ENCODE results near the gene NWD2. TPM values are rescaled to one million over a fixed set of nuclear protein-coding genes. Genes with fewer than 3 reads are reported as not detected.
A peak's percentile ranks its signal among the peaks of the same experiment; 100 is the strongest.

The NWD2 gene
- polyA plus RNA-seq, 3 donors = 0.11 to 0.25 (median 0.18) TPM

DNA sequence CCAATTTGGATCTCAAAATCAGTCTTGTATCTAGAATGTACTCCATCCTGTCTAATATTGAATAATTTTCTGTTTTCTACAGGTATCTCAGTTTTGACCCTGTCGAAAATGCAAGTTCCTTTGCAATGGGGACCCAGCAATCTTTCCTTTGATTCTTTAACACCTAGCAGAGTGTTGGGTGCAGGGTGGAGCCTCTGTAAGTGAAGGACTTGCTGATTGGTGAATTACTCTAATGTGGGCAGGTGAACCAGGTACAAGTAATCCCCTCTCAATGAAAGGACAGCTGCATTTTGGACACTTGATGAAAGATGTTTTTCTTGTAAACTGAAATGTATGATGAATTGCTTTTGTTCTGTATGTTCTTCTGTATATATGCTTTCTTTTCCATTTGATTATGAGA, 54.9 kb downstream of the NWD2 start:
- no peak for DNase-seq (ENCODE audit: low read depth in 3 of 3, low spot score in 2 of 3)

DNA sequence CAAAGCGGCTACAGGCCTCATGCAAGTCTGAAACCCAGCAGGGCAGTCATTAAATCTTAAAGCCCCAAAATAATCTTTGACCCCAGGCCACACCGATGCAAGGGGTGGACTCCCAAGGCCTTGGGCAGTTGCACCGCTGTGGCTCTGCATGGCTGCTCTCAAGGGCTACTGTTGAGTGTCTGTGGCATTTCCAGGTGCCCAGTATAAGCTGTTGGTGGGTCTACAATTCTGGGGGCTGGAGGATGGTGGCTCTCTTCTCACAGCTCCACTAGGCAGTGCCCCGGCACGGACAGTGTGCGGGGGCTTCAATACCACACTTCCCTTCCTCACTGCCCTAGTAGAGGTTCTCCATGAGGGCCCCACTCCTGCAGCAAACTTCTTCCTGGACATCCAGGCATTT, 60.1 kb downstream of the NWD2 start:
- no peak for DNase-seq (ENCODE audit: low read depth in 3 of 3, low spot score in 2 of 3)

DNA sequence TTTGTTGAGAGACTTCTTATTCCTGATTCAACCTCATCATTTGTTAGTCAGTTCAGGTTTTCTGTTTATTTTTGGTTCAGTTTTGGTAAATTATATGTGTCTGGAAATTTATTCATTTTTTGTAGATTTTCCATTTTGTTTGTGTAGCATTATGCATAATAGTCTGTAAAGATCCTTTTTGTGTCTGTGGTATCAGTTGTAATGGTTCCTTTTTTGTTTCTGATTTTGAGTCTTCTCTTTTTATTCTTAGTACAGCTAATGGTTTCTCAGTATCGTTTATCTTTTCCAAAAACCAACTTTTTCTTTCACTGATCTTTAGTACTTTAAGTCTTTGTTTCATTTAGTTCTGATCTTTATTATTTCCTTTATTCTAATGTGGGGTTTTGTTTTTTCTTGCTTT, 61.4 kb downstream of the NWD2 start:
- no peak for DNase-seq (ENCODE audit: low read depth in 3 of 3, low spot score in 2 of 3)

DNA sequence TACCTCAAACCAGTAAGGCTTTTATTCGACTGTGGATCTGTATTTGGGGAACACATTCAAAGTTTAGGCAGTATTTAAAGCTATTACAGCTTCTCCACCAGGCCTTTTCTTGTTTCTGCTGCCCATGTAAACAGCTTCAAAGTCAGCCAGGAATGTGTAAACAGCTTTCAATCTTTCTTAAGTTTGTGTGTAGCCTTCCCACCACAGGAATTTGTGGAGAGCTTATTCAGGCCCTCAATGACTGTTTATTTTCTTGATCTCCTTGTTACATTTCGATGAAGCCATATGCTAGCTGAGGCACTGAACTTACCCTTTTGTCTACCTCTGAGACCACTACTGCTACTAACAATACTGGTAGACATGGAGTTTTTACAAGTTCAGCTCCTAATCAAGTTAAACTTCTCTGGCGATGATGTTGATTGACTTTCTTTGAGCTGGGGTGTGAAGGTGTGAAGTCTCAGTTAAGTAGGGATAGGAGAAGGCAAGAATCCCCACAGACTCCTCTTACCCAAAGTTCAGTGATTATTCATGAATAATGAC, 72.6 kb downstream of the NWD2 start:
- no peak for DNase-seq (ENCODE audit: low read depth in 3 of 3, low spot score in 2 of 3)

DNA sequence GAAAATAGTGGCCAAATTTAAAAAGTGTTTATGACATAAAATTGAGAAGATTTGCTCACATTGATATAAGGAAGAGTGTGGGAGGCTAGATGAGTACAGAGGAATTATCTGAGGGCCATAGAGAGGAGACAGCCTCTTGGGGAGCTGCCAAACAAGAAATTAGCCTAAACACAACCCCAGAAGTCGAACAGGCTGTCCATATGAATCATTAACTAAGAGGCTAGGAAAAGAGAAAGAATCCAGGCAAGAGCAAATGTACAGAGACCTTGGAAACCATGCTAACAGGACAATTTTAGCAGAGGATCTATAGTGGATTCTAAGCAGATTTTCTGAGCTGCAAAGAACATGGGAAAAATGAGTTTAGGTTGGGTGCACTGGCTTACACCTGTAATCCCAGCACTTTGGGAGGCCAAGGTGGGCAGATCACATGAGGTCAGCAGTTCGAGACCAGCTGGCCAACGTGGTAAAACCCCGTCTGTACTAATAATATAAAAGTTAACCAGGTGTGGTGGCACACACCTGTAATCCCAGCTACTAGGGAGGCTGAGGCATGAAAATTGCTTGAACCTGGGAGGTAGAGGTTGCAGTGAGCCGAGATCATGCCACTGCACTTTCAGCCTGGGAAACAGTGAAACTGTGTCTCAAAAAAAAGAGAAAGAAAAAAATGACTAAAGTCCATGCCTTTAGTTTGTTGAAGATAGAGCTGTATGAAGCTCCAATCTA, 76.1 kb downstream of the NWD2 start:
- DNase-seq (ENCODE audit: low read depth in 3 of 3, low spot score in 2 of 3) = no peak

DNA sequence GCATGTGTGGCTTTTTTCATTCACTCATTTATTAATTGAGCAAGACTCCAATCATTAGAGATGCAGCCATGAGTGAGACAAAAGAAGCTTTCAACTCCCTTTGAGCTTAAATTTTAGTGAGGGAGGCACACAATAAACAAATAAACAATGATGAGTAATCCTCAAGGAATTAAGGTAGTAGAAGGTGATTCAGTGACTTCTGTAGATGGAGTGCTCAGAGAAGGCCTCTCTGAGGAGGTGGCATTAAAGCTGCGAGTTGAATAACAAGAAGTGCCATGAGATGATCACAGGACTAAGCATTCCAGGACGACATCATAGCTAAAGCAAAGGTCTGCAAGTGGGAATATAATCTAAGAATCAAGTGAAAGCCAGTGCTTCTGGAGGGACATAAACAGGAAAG, 77.6 kb downstream of the NWD2 start:
- DNase-seq (ENCODE audit: low read depth in 3 of 3, low spot score in 2 of 3) = no peak

DNA sequence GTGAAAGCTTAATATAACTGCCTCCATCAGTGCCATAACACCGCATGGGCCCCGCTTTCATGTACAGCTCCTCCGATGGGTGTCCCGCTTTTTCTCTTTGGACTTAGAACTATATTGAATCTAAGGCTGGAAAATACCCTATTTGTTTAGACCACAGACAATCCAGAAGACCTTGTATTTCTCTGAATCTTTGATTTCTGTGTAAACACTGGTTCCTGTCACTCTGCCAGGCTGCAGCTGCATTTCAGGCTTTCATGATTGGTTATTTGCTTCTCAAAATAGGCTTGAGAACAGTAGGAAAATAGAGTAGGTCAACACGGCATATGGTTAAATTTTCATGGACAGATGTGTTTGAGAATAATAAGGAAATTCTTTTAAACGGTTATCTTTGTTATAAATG, 80.0 kb downstream of the NWD2 start:
- no peak for DNase-seq (ENCODE audit: low read depth in 3 of 3, low spot score in 2 of 3)

DNA sequence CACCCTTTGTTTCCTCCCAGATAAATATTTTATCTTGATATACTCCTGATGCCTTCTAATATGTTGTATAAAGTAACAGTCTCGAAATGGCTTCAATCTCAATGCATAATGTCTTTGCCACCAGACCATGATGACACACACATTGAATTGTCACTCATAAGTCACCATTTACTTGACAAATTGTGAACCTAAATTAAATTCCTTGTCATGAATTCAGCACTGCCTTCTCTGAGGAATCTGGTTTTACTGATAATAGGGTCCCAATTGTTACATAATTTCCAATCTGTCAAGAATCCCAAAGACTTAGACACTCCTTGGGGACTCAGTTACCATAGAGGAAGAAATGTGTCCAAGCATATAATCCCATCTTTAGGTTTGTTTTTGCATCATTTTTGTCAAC, 82.3 kb downstream of the NWD2 start:
- no peak for DNase-seq (ENCODE audit: low read depth in 3 of 3, low spot score in 2 of 3)

DNA sequence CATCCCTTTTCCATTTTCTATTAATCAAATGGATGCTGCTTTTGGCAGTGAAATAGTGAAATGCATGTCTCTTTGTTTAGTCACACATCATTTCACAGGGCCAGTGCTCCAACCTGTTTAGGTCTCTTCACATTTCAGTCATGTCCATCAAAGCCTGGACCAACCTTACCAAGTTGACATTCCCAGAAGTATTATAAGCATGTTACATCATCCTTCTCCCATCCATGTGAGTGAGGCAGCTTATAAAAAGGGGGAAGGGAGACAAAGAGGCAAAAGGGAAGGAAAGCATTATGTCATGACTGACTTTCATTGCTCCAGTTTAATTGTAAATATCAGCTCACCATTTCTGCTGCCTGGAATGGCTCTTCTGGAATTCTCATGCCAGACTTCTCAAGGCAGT, 94.4 kb downstream of the NWD2 start:
- no peak for DNase-seq (ENCODE audit: low read depth in 3 of 3, low spot score in 2 of 3)

DNA sequence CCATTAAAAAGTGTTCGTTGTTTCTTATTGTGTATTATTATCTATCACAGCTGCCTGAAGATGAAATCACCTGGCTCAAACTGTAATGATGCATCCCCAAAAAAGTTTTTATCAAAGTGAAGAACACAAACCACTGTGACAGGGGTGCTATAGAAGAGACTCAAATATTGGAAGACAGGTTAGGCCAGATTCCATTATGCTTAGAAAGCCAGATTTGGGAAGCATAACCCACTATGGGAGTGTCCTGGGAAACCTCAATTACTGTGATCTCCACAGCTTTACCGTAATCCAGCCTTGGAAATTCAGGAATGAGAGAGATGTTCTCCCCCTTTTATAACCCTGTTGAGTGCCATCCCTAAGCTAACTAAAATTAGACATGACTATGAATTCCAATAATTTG, 114.2 kb downstream of the NWD2 start:
- DNase-seq (ENCODE audit: low read depth in 3 of 3, low spot score in 2 of 3) = no peak

DNA sequence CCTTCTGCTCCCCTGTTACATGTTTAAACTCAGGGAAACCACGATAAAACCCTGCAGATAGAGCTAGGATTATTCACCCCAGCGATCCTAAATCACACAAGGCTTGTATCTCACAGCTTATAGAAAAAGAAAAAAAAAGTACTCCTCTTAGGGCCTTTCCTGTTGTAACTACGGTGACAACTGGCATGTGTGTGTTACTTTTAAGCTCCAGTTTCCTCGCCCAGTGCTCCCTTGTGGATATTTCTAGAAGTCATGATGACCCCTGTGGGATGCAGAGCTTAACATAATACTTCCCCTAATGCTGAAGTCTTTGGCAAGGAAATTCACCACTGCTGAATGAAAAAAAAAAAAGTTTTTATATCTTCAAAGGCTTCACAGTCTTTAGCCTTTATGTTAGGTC, 114.7 kb downstream of the NWD2 start:
- DNase-seq (ENCODE audit: low read depth in 3 of 3, low spot score in 2 of 3) = no peak

DNA sequence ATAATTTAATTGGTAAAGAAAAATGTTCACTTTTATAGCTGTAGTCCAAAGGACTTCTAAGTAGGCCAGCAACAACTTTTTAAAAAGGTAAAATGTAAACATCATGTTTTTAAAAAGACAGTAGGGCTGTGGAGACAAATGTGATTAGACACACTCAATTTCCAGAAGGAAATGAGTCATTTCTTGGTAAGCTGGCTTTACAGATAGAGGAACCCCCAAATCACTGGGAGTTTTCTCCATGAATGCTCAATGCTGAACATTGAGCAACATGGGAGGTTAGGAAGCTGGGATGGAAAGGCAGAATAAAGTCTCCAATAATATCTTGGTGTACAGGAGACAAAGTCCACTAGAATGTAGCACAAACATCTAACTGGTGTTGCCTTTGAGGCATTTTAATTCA, 121.3 kb downstream of the NWD2 start:
- no peak for DNase-seq (ENCODE audit: low read depth in 3 of 3, low spot score in 2 of 3)

DNA sequence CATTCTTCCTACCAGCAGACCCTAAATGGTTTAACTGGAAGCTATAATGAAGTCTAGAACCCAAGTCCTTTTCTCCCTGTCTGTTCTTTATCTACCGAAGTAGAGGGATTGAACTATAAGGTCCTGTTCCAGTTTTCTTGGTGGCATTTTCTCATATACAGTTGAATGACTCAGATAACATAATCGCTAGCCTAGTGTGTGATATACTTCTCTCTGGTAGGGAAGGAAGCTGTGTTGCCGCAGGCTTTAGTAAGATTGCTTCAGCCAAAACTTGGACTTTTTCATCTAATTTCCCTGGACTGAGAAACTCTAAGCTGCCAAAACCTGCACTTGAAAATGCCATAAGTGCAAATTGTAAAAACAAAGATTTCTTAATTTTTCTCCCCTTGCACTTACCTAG, 123.4 kb downstream of the NWD2 start:
- DNase-seq (ENCODE audit: low read depth in 3 of 3, low spot score in 2 of 3) = no peak

DNA sequence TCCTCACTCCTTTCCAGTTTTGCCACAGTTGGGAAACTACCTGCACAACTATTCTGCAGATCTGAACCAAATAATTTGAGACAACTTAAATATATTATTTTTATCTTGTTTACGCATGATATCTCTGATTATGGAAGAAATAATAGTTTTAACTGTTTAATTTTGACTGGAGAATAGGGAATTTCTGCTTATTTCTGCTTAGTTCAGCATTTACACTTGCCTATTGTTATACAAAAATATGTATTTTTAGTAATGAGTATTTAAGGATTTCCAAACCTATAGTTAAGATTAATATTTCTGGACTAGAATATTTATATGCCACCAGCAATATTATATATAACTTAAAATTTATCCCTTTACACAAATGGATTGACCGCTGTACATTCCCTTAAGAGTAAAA, 125.5 kb downstream of the NWD2 start:
- no peak for DNase-seq (ENCODE audit: low read depth in 3 of 3, low spot score in 2 of 3)

DNA sequence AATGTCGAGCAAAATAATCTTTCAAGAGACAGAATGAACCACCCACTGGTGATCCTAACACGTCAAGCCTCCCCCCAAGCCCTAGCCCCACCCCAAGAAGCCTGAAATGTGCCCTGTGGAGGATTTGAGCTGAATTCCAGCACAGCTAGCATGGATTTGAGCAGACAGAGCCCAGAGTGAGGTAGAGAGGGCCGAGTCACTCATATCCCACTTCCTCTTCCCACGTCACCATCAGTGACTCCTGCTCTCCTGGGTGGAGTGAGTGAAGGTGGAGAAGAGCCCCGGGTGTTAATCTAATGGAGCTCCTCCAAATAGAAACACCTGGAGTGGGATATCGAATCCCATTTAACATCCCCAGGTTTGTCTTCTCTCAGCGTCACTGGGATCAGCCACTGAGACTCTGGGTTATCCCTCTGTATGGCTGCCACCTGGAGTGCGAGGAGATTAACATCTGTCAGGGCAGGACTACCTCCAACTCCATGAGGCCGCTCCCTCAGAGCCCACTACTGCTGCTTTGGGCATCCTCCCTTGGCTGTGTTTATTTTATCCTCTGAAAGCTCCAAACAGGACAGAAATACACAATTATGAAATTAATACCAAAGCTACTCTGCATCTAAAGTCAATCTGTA, 136.6 kb downstream of the NWD2 start:
- no peak for DNase-seq (ENCODE audit: low read depth in 3 of 3, low spot score in 2 of 3)

DNA sequence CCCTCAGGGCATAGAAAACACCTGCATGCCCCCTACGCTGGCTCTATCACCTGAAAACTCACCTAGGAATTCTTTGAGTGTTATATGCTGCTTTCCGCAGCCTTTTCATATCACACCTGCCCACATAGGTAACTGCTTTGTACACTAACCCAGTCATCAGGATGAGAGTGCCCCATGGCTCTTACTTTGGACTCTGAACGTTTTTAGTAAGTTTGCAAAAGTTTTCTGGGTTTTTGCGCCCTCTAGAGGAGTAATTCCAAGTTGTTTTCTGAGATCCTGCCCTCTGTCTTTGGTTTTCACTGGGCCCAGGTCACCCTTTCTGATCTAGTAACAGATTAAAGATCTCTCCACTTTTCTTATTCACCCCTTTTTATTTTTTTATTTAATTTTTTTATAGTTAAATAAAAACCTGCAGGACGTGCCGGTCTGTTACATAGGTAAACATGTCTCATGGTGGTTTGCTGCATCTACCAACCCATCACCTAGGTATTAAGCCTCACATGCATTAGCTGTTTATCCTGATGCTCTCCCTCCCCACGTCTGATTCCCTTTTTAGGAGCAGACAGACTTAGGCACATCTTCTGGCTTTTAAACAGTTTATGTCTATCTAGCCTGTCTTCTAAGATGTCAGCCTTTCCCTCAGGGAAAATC, 139.2 kb downstream of the NWD2 start:
- peak; percentile 21 to 56 (median 31) for DNase-seq (ENCODE audit: low read depth in 3 of 3, low spot score in 2 of 3)

DNA sequence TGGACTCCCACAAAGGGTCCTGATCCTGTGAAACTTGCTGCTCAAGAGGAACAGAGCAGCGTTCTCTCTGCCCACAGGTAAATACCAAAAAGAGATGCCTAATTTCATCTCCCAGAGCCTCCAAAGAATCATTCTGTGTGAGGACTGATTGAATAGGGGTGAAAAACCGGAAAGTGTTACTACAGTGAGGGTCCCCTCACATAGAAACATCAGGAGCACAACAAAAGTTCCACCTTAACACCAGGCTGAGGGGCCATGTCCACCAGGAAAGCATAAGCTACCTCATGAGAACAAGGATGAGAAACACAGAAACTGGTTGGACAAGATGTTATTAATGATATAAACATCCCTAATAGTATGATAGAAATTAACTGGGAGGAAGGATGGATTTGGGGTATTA, 140.9 kb downstream of the NWD2 start:
- DNase-seq (ENCODE audit: low read depth in 3 of 3, low spot score in 2 of 3) = no peak

DNA sequence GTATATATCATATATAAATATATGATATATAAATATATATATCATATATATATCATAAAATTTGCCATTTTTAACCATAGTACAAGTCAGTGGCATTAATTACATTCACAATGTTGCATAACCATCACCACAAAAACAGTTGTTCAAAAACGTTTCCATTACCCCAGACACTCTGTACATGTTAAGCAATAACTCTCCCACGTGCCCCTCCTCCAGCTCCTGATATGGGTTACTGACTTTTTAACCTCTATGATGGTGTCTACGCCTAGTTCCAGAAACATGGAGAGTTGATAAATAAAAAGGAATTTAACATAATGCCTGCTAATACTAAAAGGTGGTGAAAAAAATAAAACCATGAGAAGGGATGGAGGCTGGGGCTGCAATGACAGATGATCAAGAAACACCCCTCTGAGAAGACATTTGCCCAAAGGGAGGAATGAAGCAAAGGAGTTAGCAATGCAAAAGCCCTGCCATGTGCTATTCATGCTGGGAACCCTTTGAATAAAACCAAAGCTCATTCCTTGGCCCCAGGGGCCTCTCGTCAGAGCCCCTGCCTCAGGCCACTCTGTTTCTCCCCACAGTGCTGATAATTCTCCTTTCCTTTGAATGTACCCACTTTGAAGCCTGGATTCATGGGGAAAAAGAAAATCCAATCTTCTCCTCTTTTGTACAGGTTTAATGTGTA, 144.3 kb downstream of the NWD2 start:
- no peak for DNase-seq (ENCODE audit: low read depth in 3 of 3, low spot score in 2 of 3)

DNA sequence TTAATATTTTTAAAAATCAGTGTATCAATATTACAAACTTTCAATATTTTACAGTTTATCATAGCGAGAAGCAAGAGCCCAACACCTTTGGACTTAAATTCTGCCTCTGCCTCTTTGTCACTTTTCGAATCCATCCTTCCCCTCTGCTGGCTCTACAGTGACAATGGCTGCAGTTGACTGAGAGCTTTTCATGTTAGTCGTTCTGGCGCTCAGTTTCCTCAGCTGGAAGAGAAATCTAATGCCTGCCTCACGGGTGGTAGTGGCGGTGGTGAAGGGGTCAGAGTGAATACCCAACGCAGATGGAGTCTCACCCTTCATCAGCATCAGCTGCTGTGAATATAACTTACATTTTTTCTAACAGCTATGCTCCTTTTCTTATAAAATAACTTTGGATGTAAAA, 144.8 kb downstream of the NWD2 start:
- DNase-seq (ENCODE audit: low read depth in 3 of 3, low spot score in 2 of 3) = no peak

DNA sequence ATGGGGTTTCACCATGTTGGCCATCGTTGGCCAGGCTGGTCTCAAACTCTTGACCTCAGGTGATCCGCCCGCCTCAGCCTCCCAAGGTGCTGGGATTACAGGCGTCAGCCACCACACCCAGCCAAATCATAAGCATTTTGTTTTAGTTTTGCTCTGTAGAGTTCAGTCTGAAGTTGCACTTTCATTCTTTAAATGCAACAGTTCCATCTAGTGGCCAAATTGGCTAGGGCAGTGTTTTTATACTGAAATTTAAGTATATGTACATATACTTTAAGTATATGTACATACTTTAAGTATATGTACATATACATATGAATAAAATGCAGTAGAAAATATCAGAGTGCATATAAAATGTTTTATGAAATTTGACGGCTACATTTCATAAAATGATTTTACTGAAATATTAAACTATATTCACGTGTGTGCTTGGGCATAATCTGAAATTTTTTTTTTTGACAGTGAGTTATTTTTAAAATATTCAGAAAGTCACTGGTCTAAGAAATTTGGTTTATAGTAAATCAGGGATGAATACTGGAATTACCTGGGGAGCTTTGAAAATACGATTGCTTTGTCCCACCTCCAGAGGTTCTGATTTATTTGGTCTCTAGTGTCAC, 145.5 kb downstream of the NWD2 start:
- peak; percentile 33 to 48 (median 35) for DNase-seq (ENCODE audit: low read depth in 3 of 3, low spot score in 2 of 3)

Data from right renal cortex interstitium (tissue), 3 donors.